NB4 (cell line): ENCODE data around the gene PMPCA.

ENCODE experiments used
- POLR2A ChIP-seq: IDR thresholded peaks from 2 replicates; pipeline ENCODE4 v1.6.1; 2011; ENCODE audit warnings: mild to moderate bottlenecking; ENCODE audit not compliant: insufficient read length; ENCODE audit errors: extremely low read depth
- TF ChIP-seq, protein P1 (sequence below): IDR thresholded peaks from one replicate; pipeline ENCODE4 v1.5.1; 2012; ENCODE audit warnings: low read depth, low read length

DNA sequence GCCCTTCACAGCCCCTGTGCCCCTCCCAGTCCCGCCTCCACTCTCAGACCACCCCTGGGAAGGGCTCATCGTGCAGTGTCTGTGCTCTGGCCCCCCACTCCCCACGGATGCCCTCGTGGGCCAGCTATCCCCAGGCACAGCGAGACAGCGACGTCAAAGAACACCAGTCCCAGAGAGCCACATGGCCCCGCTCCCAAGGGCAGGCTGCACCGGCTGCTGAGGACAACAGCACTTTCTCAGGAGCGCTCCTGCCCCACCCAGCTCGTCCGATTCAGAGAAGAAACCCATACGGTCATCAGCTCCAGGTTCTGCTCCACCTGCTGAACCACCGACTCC lies 5.7 kb upstream of the PMPCA start:
- TF ChIP-seq POLR2A = no peak
- TF ChIP-seq, protein P1, sequence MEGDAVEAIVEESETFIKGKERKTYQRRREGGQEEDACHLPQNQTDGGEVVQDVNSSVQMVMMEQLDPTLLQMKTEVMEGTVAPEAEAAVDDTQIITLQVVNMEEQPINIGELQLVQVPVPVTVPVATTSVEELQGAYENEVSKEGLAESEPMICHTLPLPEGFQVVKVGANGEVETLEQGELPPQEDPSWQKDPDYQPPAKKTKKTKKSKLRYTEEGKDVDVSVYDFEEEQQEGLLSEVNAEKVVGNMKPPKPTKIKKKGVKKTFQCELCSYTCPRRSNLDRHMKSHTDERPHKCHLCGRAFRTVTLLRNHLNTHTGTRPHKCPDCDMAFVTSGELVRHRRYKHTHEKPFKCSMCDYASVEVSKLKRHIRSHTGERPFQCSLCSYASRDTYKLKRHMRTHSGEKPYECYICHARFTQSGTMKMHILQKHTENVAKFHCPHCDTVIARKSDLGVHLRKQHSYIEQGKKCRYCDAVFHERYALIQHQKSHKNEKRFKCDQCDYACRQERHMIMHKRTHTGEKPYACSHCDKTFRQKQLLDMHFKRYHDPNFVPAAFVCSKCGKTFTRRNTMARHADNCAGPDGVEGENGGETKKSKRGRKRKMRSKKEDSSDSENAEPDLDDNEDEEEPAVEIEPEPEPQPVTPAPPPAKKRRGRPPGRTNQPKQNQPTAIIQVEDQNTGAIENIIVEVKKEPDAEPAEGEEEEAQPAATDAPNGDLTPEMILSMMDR = no peak
